ENCODE data around the gene CSF1. TPM values are rescaled to one million over a fixed set of nuclear protein-coding genes. Genes with fewer than 3 reads are reported as not detected.
A peak's percentile ranks its signal among the peaks of the same experiment; 100 is the strongest.

CSF1 gene
- total RNA-seq, 1 donor from 2014 or later: 159 TPM

GRCh38 chr1:109879881-109880525, 30.6 kb upstream of the CSF1 start:
- TF ChIP-seq POLR2AphosphoS5 (IDR thresholded peaks at IDR 0.05; ENCODE audit: insufficient read depth in 1 of 2, low read depth in 1 of 2): no peak
- TF ChIP-seq CTCF (IDR thresholded peaks at IDR 0.05): no peak
- TF ChIP-seq POLR2A (IDR thresholded peaks at IDR 0.05): no peak
- H3K4me1 ChIP-seq: peaks cover 60% of the 10 kb centered on the region
- H3K4me3 ChIP-seq: no peak overlapping the region
- intact Hi-C loops (cut with DNase I): loop anchor here (5.0 kb wide), 1 partner anchor 32 kb away; the partner anchor contains the start of gene CSF1
- no peaks in the 10 kb centered on the region for H3K27me3 ChIP-seq
- H3K36me3 ChIP-seq: no peaks in the 10 kb centered on the region
- no peak overlapping the region for H3K27ac ChIP-seq
- no peaks in the 10 kb centered on the region for H3K9me3 ChIP-seq
- DNase-seq (ENCODE audit: extremely low spot score in 2 of 2): no peak

GRCh38 chr1:109880971-109881894, 29.4 kb upstream of the CSF1 start:
- no peak for TF ChIP-seq POLR2A (IDR thresholded peaks at IDR 0.05)
- TF ChIP-seq CTCF (IDR thresholded peaks at IDR 0.05): no peak
- no peak for TF ChIP-seq POLR2AphosphoS5 (IDR thresholded peaks at IDR 0.05; ENCODE audit: insufficient read depth in 1 of 2, low read depth in 1 of 2)
- DNase-seq (ENCODE audit: extremely low spot score in 2 of 2): no peak
- H3K27ac ChIP-seq: peak overlapping the region; percentile 60
- intact Hi-C loops (cut with DNase I): no loop called here
- H3K4me3 ChIP-seq: no peak overlapping the region
- peaks cover 59% of the 10 kb centered on the region for H3K4me1 ChIP-seq
- H3K27me3 ChIP-seq: no peaks in the 10 kb centered on the region
- H3K9me3 ChIP-seq: no peaks in the 10 kb centered on the region
- H3K36me3 ChIP-seq: no peaks in the 10 kb centered on the region

DNA sequence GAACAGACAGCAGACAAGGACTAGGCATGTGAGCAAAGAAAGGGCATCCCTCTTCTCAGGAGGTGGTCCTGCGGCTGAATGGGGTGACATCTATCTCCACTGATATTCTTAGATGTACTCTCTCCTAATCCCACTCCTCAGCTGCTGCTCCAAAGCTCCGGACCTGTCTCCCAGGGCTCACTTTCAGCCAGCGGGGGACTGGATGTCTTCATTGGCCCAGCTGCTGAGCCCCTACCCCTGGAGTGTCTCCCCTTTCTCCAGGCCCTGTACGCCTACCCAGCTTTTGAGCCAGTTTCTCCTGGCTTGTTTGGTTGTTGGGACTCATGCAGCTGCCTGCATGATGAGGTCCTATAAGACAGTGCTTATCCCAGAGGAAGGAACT, 28.8 kb upstream of the CSF1 start:
- TF ChIP-seq POLR2AphosphoS5 (IDR thresholded peaks at IDR 0.05; ENCODE audit: insufficient read depth in 1 of 2, low read depth in 1 of 2) (no peak), CTCF (IDR thresholded peaks at IDR 0.05) (no peak), POLR2A (IDR thresholded peaks at IDR 0.05) (no peak)
- Histone ChIP-seq H3K27me3 (no peaks in the 10 kb centered on the region), H3K9me3 (no peaks in the 10 kb centered on the region), H3K4me3 (no peak overlapping the region), H3K36me3 (no peaks in the 10 kb centered on the region), H3K27ac (peak overlapping the region; percentile 60), H3K4me1 (peaks cover 53% of the 10 kb centered on the region)
- DNase-seq (ENCODE audit: extremely low spot score in 2 of 2): no peak
- intact Hi-C loops (cut with DNase I): no loop called here

DNA sequence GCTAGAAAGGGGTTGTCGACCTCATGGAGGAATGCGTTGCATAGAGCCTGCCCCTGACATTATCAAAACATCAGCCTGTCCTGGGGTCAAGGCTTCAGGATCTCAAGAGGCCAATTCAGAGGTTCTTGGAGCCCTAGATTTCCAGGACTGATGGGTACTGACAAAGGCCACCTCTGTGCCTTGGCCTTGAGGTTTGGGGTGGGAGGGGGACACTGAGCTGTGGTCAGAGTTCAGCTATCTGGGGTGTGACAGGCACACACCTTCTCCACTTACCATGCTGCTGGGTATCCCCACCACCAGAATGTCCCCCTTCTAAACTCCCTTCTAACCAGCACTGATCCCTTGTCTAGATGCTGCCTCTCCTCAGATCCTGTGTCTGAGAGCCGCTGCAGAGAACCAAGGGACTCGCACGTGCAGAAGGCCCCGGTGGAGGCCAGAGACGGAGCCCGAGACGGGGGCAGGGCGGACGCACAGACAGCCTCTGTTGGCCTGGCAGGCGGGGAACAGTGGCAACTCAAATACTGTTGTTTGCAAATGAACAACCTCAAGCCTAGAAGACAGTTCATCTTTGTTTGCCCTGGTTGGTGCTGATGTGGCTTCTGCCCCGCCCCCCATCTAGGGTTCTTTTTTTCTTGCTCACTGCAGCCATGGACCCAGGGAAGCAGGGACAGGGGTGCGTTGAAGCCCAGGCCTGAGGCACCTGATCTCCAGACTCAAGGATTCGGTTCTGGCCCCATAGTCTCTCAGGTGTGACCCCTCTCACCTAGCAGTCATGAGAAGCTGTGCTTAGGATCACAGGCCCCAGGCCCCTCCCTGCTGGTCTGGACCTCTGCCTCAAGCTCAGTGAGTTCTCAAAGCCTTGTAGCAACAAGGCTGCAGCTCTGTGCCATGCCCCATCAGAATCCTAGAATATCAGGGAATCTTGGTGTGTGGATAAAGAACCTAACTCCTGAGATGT, 28.1 kb upstream of the CSF1 start:
- no peaks in the 10 kb centered on the region for H3K9me3 ChIP-seq
- no peaks in the 10 kb centered on the region for H3K36me3 ChIP-seq
- intact Hi-C loops (cut with DNase I): no loop called here
- DNase-seq (ENCODE audit: extremely low spot score in 2 of 2): no peak
- H3K27me3 ChIP-seq: no peaks in the 10 kb centered on the region
- no peak for TF ChIP-seq POLR2AphosphoS5 (IDR thresholded peaks at IDR 0.05; ENCODE audit: insufficient read depth in 1 of 2, low read depth in 1 of 2)
- no peak for TF ChIP-seq CTCF (IDR thresholded peaks at IDR 0.05)
- no peak for TF ChIP-seq POLR2A (IDR thresholded peaks at IDR 0.05)
- peak overlapping the region; percentile 60 for H3K27ac ChIP-seq
- peaks cover 46% of the 10 kb centered on the region for H3K4me1 ChIP-seq
- H3K4me3 ChIP-seq: no peak overlapping the region
